GM18861 (cell line): Measurements from ENCODE around the gene SNX19.
"Not testable (repeated sequence)": the region's sequence is repeated elsewhere in the genome, so short reads cannot be mapped to it uniquely, and the experiment has no call there.

Experiments used
- ATAC-seq: cut with Tn5 transposase; IDR thresholded peaks from one replicate; pipeline ENCODE4 v1.9.1; 2021; ENCODE audit not compliant: unreplicated experiment

The SNX19 gene

GRCh38 chr11:130874955-130875531 lies 41.2 kb downstream of the SNX19 start:
- ATAC-seq = no peak

GRCh38 chr11:130874396-130874795 lies 41.9 kb downstream of the SNX19 start:
- ATAC-seq = no peak

GRCh38 chr11:130873761-130874160 lies 42.5 kb downstream of the SNX19 start:
- no peak for ATAC-seq

- no peak for ATAC-seq
These were observed 43.3 kb downstream of the SNX19 start for GRCh38 chr11:130872981-130873380.

GRCh38 chr11:130872513-130872912 lies 43.8 kb downstream of the SNX19 start:
- no peak for ATAC-seq

- ATAC-seq = no peak
These were observed 44.2 kb downstream of the SNX19 start for GRCh38 chr11:130872102-130872501.

GRCh38 chr11:130871616-130872015 lies 44.7 kb downstream of the SNX19 start:
- no peak for ATAC-seq

- no peak for ATAC-seq
These were observed 47.4 kb downstream of the SNX19 start for GRCh38 chr11:130868721-130869390.

- no peak for ATAC-seq
These were observed 48.1 kb downstream of the SNX19 start for GRCh38 chr11:130868086-130868710.

- no peak for ATAC-seq
These were observed 49.4 kb downstream of the SNX19 start for GRCh38 chr11:130866831-130867230.

- no peak for ATAC-seq
These were observed 50.5 kb downstream of the SNX19 start for GRCh38 chr11:130865774-130866114.

- ATAC-seq = no peak
These were observed 51.0 kb downstream of the SNX19 start for GRCh38 chr11:130865091-130865773.

- ATAC-seq = peak; percentile 69
These were observed 54.1 kb downstream of the SNX19 start for GRCh38 chr11:130861902-130862860.

GRCh38 chr11:130861283-130861682 lies 55.0 kb downstream of the SNX19 start:
- ATAC-seq = no peak

- ATAC-seq = no peak
These were observed 56.4 kb downstream of the SNX19 start for GRCh38 chr11:130859886-130860285.

GRCh38 chr11:130858215-130858614 lies 58.1 kb downstream of the SNX19 start:
- no peak for ATAC-seq

- ATAC-seq = not testable (repeated sequence)
These were observed 60.6 kb downstream of the SNX19 start for GRCh38 chr11:130855707-130856106.

GRCh38 chr11:130854483-130854882 lies 61.8 kb downstream of the SNX19 start:
- ATAC-seq = peak; percentile 69

- no peak for ATAC-seq
These were observed 63.7 kb downstream of the SNX19 start for GRCh38 chr11:130852589-130852988.

- no peak for ATAC-seq
These were observed 65.9 kb downstream of the SNX19 start for GRCh38 chr11:130850185-130850944.
